PC-9 (cell line): ENCODE results near the gene FAAH. TPM values are rescaled to one million over a fixed set of nuclear protein-coding genes. Genes with fewer than 3 reads are reported as not detected.

Source experiments
- BruUV-seq: library from RNA; stranded (reverse); fragments of 400-500 nt; replicated peaks from 2 replicates; lab custom pipeline; 2021; lab: Mats Ljungman, UMichigan
- CTCF ChIA-PET: fragments of 300-600 bp; sonication (Branson Sonifier 250); formaldehyde crosslinking; loops from one replicate; lab custom pipeline; 2022; ENCODE audit warnings: antibody characterized with exemption; lab: Charles Lee
- POLR2A ChIA-PET: fragments of 300-600 bp; sonication (Branson Sonifier 250); formaldehyde crosslinking; loops from one replicate; lab custom pipeline; 2022; ENCODE audit warnings: antibody characterized with exemption; ENCODE audit not compliant: unreplicated experiment; lab: Charles Lee
- DNase-seq, 2 experiments: peaks; one replicate each; pipeline versions ENCODE4 v3.0.0 to v3.0.0-alpha.2; 2015 to 2022; ENCODE audit warnings: mixed read lengths in 1 of 2
- H2AFZ ChIP-seq: fragments of 200-600 bp; sonication (generic); 2 replicates; pipeline ENCODE4 v1.8.1; 2017; ENCODE audit warnings: antibody characterized with exemption
- H3F3A ChIP-seq: fragments of 200-600 bp; sonication (generic); 2 replicates; pipeline ENCODE4 v1.8.1; 2017; ENCODE audit warnings: antibody characterized with exemption, mild to moderate bottlenecking, low read depth; ENCODE audit not compliant: insufficient read depth
- H3K27ac ChIP-seq: fragments of 200-600 bp; sonication (generic); 2 replicates; pipeline ENCODE4 v1.6.1; 2016; ENCODE audit warnings: mixed run types
- H3K27me3 ChIP-seq: fragments of 200-600 bp; sonication (generic); 2 replicates; pipeline ENCODE4 v1.6.1; 2016; ENCODE audit warnings: low read depth, mixed run types; ENCODE audit not compliant: insufficient read depth
- H3K36me3 ChIP-seq: fragments of 200-600 bp; sonication (generic); 2 replicates; pipeline ENCODE4 v1.6.1; 2016; ENCODE audit warnings: low read depth, mixed run types
- H3K4me1 ChIP-seq: fragments of 200-600 bp; sonication (generic); replicated peaks from 2 replicates; pipeline ENCODE4 v1.6.1; 2016; ENCODE audit warnings: mixed run types; ENCODE audit not compliant: insufficient read depth
- H3K4me2 ChIP-seq: fragments of 200-600 bp; sonication (generic); 2 replicates; pipeline ENCODE4 v1.6.1; 2017; ENCODE audit warnings: mixed run types
- H3K4me3 ChIP-seq: fragments of 200-600 bp; sonication (generic); 2 replicates; pipeline ENCODE4 v1.6.1; 2016; ENCODE audit warnings: mixed run types
- H3K79me2 ChIP-seq: fragments of 200-600 bp; sonication (generic); 2 replicates; pipeline ENCODE4 v1.6.1; 2017; ENCODE audit warnings: low read depth, mixed run types
- H3K9me2 ChIP-seq: fragments of 200-600 bp; sonication (generic); 2 replicates; pipeline ENCODE4 v1.8.1; 2017; ENCODE audit warnings: mild to moderate bottlenecking; ENCODE audit not compliant: insufficient read depth
- H3K9me3 ChIP-seq: fragments of 200-600 bp; sonication (generic); 2 replicates; pipeline ENCODE4 v1.8.1; 2016; ENCODE audit warnings: low read depth; ENCODE audit not compliant: insufficient read depth
- H4K20me1 ChIP-seq: fragments of 200-600 bp; sonication (generic); 2 replicates; pipeline ENCODE4 v1.8.1; 2017; ENCODE audit not compliant: insufficient read depth
- EZH2 ChIP-seq: fragments of 200-600 bp; sonication (generic); IDR thresholded peaks from 2 replicates; pipeline ENCODE4 v1.8.0; 2017; ENCODE audit warnings: antibody characterized with exemption, low read depth
- intact Hi-C: fragments of 100-400 bp; cut with micrococcal nuclease; formaldehyde crosslinking; loops from one replicate; pipeline ENCODE4 v1.10.0; 2022; ENCODE audit not compliant: unreplicated experiment
- total RNA-seq: library from RNA; stranded (reverse); gene quantifications from 2 replicates; pipeline ENCODE4 v1.2.3, GENCODE V29; 2021
- TF ChIP-seq, protein P1 (sequence below): fragments of 200-600 bp; sonication (generic); conservative IDR thresholded peaks from 2 replicates; pipeline ENCODE4 v1.6.1; 2017; ENCODE audit warnings: mixed run types, antibody characterized with exemption, mild to moderate bottlenecking, moderate library complexity

The FAAH gene
- total RNA-seq, 1 experiment from 2014 or later: 19.1 TPM

DNA sequence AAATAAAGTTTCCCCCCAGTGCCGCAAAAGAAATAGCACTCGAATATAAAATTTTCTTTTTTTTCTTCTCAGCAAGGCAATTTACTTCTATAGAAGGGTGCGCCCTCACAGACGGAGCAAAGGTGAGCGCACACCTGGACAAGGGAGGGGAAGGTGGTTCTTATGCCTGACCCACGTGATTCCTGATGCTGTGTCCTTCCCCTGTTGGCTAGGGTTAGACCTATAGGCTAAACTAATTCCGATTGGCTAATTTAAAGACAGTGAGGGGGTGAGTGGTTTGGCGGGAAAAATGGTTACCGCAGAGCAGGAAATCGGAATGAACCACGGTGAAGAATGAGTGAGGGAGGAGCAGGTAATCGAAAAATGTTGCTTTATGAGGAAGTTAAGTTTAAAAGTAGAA, 607 bp upstream of the FAAH start:
- no peak overlapping the region for H3K4me2 ChIP-seq
- H3K4me3 ChIP-seq: no peak overlapping the region
- peaks cover 15% of the 10 kb centered on the region; the same call in 1 of the 2 replicates for H3K9me3 ChIP-seq
- H3K4me1 ChIP-seq: no peaks in the 10 kb centered on the region
- H3K27me3 ChIP-seq: peaks cover 7% of the 10 kb centered on the region; the same call in 1 of the 2 replicates
- H3F3A ChIP-seq: no peaks in the 10 kb centered on the region
- no TSS peak for BruUV-seq
- H2AFZ ChIP-seq: no peak overlapping the region
- TF ChIP-seq, protein P1, sequence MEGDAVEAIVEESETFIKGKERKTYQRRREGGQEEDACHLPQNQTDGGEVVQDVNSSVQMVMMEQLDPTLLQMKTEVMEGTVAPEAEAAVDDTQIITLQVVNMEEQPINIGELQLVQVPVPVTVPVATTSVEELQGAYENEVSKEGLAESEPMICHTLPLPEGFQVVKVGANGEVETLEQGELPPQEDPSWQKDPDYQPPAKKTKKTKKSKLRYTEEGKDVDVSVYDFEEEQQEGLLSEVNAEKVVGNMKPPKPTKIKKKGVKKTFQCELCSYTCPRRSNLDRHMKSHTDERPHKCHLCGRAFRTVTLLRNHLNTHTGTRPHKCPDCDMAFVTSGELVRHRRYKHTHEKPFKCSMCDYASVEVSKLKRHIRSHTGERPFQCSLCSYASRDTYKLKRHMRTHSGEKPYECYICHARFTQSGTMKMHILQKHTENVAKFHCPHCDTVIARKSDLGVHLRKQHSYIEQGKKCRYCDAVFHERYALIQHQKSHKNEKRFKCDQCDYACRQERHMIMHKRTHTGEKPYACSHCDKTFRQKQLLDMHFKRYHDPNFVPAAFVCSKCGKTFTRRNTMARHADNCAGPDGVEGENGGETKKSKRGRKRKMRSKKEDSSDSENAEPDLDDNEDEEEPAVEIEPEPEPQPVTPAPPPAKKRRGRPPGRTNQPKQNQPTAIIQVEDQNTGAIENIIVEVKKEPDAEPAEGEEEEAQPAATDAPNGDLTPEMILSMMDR: no peak
- TF ChIP-seq EZH2: no peak
- intact Hi-C loops: loop anchor here (1.0 kb wide), 1 partner anchor 9 kb away; no protein-coding TSS in a partner anchor
- POLR2A ChIA-PET: interaction anchor here (0.6 kb wide), 1 partner anchor 225 kb away, joined by 3 read pairs; no protein-coding TSS in a partner anchor
- no peaks in the 10 kb centered on the region for H4K20me1 ChIP-seq
- no peak for DNase-seq
- no peaks in the 10 kb centered on the region for H3K79me2 ChIP-seq
- CTCF ChIA-PET: no interaction called here
- no peaks in the 10 kb centered on the region for H3K36me3 ChIP-seq
- no peaks in the 10 kb centered on the region for H3K9me2 ChIP-seq
- H3K27ac ChIP-seq: no peak overlapping the region

- Histone ChIP-seq H3K4me1 (no peaks in the 10 kb centered on the region), H3K4me3 (peak overlapping the region; percentile 53; the same call in 1 of the 2 replicates), H3K9me2 (no peaks in the 10 kb centered on the region), H4K20me1 (no peaks in the 10 kb centered on the region), H2AFZ (peak overlapping the region; percentile 73; the same call in 1 of the 2 replicates), H3F3A (no peaks in the 10 kb centered on the region), H3K79me2 (no peaks in the 10 kb centered on the region), H3K36me3 (no peaks in the 10 kb centered on the region), H3K9me3 (peaks cover 15% of the 10 kb centered on the region; the same call in 1 of the 2 replicates), H3K27ac (no peak overlapping the region), H3K4me2 (peak overlapping the region; percentile 72), H3K27me3 (peaks cover 4% of the 10 kb centered on the region; the same call in 1 of the 2 replicates)
- intact Hi-C loops: loop anchor here (2.0 kb wide), 1 partner anchor 54 kb away; the partner anchor contains the start of gene NSUN4
- no peak for DNase-seq
- BruUV-seq: TSS peak; percentile 54
- POLR2A ChIA-PET: no interaction called here
- CTCF ChIA-PET: no interaction called here
- no peak for TF ChIP-seq EZH2
- TF ChIP-seq, protein P1: no peak
These were observed 852 bp downstream of the FAAH start for GRCh38 chr1:46394872-46395465.

DNA sequence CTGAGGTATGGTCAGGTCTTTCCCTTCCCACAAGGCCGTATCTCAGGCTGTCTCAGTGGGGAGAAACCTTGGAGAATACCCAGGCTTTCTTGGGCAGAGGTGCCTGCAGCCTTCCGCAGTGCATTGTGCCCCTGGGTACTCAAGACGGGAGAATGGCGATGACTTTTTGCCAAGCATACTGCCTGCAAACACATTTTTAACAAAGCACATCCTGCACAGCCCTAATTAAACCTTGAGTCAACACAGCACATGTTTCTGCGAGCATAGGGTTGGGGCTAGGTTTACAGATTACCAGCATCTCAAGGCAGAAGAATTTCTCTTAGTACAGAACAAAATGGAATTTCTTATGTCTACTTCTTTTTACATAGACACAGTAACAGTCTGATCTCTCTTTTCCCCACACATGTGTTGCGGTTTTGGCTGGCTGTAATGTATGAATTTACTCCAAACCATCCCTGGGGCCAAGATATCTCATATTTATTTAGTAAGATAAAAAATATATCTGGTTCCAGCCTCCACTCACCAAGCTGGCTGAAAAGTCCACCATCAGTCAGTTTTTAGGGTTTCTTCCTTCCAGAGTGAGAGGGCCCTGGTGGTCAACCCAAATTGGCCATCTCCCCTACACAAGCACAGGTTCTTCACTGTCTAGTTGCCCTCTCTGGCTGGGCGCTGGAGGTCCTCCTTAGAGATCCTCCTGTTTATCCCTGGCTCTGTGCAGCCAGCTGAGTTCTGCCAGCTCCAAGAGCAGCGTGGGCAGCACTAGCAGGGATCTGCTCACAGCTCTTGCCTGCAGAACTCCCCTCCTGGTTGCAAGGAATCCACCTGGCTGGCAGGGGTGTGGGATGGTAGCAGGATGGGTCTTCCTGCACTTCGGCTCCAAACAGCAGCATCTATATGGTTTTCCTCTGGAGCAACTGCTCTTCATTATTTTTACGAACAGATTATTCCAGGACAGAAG, 2.6 kb downstream of the FAAH start:
- Histone ChIP-seq H3K27me3 (no peaks in the 10 kb centered on the region; the same call in 1 of the 2 replicates), H3K9me2 (no peaks in the 10 kb centered on the region), H4K20me1 (no peaks in the 10 kb centered on the region), H3K79me2 (no peaks in the 10 kb centered on the region), H3K36me3 (no peaks in the 10 kb centered on the region), H3K4me1 (peaks cover 6% of the 10 kb centered on the region; the same call in 1 of the 2 replicates), H2AFZ (no peak overlapping the region), H3F3A (no peaks in the 10 kb centered on the region), H3K4me2 (no peak overlapping the region), H3K9me3 (peaks cover 15% of the 10 kb centered on the region; the same call in 1 of the 2 replicates), H3K27ac (no peak overlapping the region), H3K4me3 (no peak overlapping the region)
- POLR2A ChIA-PET: no interaction called here
- CTCF ChIA-PET: no interaction called here
- TF ChIP-seq, protein P1: no peak
- TF ChIP-seq EZH2: no peak
- no TSS peak for BruUV-seq
- intact Hi-C loops: no loop called here
- DNase-seq: no peak
